NB4 (cell line): Measurements from ENCODE around the gene GRM5.

Experiments used
- CTCF ChIP-seq: IDR thresholded peaks from one replicate; pipeline ENCODE4 v1.5.1; 2012; ENCODE audit warnings: low read depth, low read length
- MYC ChIP-seq: IDR thresholded peaks from 2 replicates; pipeline ENCODE4 v1.6.1; 2011; ENCODE audit warnings: low read depth, low read length
- POLR2A ChIP-seq: IDR thresholded peaks from 2 replicates; pipeline ENCODE4 v1.6.1; 2011; ENCODE audit warnings: mild to moderate bottlenecking; ENCODE audit not compliant: insufficient read length; ENCODE audit errors: extremely low read depth

DNA sequence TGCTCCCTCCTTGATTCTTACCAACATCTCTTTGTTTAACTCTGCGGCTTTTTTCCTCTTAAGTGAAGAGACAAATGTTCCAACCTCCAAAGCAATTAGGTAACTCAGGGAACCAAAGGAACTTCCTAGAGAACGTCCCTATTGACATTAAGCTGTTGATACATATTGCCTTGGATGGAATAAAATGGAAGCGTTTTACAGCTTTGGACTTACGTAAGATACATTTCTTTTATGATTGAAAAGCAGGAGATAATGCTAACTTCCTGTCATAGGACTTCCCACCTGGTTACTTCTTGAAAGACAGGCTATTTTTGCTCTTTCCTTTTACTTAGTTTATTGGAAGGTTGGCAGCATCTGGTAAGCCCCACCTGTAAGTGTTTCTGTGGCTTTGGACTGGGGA lies 482.5 kb downstream of the GRM5 start:
- TF ChIP-seq CTCF = no peak
- TF ChIP-seq POLR2A = no peak
- TF ChIP-seq MYC = no peak
